SK-MEL-5 (cell line): ENCODE data around the gene NBEA. TPM values are rescaled to one million over a fixed set of nuclear protein-coding genes. Genes with fewer than 3 reads are reported as not detected.
A peak's percentile ranks its signal among the peaks of the same experiment; 100 is the strongest.

Experiments
- DNase-seq: peaks from one replicate; pipeline ENCODE4 v3.0.0-alpha.2; 2016; ENCODE audit warnings: low read depth, low spot score
- in situ Hi-C: cut with HindIII; loops from 2 replicates; pipeline ENCODE4 v1.10.0; 2016; ENCODE audit warnings: low sequenced_read_pairs, high pct_unique_total_duplicates, low pct_unique_long_range_greater_than_20kb
- total RNA-seq: library from RNA; depleted of rRNA; stranded (reverse); fragments of >200 nt; shearing (Covaris generic); gene quantifications from 2 replicates; pipeline ENCODE4 v1.2.3, GENCODE V29; 2014

The NBEA gene
- total RNA-seq, 1 experiment from 2014 or later, result 7.8 TPM

DNA sequence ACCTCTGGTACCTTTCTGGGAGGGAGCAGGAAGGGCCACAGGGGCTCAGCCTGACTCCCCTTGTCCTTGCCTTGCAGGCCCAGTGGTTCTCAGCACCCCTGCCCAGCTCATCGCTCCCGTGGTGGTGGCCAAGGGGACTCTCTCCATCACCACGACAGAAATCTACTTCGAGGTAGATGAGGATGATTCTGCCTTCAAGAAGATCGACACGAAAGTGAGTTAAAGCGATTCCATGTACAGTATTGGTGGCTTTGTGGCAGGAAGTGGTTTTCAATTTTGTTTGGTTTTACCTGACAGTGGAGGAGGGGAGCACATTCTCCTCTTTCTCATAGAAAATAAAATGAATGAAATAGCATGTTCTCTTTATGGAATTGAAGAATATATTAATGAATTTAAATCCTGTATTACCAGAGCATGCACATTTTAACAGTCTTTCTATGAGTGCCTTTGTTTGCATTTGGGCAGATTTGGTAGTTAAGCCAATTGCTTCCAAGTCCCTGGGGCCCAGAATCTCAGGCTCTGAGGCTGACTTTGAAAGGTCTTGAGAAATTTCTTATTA, 530.3 kb downstream of the NBEA start:
- no peak for DNase-seq
- in situ Hi-C loops, result no loop called here

GRCh38 chr13:35473206-35473775, 531.2 kb downstream of the NBEA start:
- in situ Hi-C loops, result no loop called here
- DNase-seq, result no peak

- no peak for DNase-seq
- in situ Hi-C loops, result no loop called here
Observed at GRCh38 chr13:35473802-35474201, 531.7 kb downstream of the NBEA start.

- in situ Hi-C loops, result no loop called here
- DNase-seq, result peak; percentile 21
Observed at GRCh38 chr13:35474496-35475211, 532.6 kb downstream of the NBEA start.

GRCh38 chr13:35475212-35475959, 533.3 kb downstream of the NBEA start:
- in situ Hi-C loops, result no loop called here

GRCh38 chr13:35475960-35476943, 534.2 kb downstream of the NBEA start, which contains the start of gene MAB21L1:
MAB21L1 (minus strand) TSS chr13:35476689; CDS start chr13:35476138, 551 bp downstream.
- in situ Hi-C loops, result no loop called here
- DNase-seq, result peak; percentile 56

More at GRCh38 chr13:35475212-35475959, 533.3 kb downstream of the NBEA start:
- DNase-seq, result peak; percentile 56

- DNase-seq, result no peak
- in situ Hi-C loops, result no loop called here
Observed at GRCh38 chr13:35477386-35477946, 535.4 kb downstream of the NBEA start.

DNA sequence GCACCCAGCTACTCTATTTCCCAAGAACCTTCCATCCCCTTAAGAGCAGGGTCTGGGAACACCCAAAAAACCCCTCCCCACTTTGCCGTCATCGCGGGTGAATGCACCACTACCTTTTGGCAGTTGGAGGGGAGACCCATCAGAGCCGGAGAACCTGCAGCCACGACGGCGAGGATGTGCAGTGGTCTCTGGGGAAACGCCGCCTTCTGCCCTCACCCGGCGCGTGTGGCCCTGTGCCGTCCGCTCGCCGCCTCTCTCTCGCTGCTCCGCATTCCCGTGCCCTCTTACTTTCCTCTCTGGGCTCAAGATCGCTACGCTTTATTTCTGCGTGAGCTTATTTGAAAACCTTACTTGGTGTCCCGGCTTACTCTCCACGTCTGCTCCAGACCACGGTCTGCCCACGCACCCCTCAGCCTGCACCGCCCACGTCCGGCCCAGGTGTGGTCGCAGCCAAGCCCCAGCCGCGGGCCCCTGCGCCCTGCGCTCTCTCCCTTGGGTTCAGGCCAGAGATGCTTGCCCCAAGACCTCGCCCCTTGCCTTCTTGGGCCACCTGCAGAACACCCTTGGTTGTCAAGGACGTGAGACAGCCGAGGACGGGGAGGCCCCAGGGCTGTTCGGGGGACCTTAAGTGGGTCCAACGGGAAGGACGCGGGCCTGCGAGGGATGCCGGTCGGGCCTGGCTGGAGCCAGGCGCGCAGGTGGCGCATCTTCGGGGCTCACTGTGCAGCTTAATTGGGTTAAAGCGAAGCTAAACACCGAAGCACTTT, 536.4 kb downstream of the NBEA start:
- in situ Hi-C loops, result no loop called here

DNA sequence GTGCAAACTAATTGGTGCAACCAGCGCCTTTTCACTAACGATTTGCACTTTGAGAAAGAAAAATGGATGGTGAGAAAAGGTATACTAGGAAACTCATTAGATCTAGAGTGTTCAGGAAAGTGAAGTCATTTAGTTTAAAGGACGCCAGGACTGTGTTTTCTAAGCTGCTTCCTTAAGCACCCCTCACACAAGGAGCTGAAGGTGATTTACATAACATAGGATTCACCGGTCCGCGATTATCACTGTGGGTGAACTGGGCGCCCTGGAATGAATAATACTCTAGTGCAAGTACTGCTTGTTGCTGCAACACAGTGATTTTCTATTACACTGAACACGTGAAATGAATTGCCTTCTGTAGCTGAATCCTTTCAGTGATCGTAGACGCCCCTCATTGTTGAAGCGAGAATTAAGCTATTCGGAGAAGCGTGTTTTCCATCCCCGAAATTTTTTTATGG, 537.0 kb downstream of the NBEA start:
- DNase-seq, result no peak
- in situ Hi-C loops, result no loop called here

More for the DNA sequence above, 536.4 kb downstream of the NBEA start:
- DNase-seq, result no peak

- DNase-seq, result no peak
- in situ Hi-C loops, result no loop called here
Observed at GRCh38 chr13:35479706-35480105, 537.6 kb downstream of the NBEA start.

DNA sequence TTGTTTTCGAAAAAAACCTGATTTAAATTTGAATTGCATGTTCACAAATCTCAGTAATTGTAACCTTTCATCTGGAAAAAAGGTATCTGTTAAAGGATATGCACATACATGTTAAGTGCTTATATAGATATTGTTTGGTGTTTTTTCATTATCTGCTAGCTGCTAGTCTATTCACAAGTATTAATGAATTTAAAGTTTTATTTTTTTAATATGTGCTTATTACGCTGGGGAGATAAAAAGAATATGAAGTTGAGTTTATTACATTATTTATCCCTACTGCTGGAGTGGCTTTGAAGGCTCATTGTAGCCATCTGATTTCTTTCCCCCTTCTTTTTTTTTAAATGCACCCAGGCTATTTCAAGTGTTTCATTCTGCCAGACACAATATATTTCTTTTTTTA, 538.3 kb downstream of the NBEA start:
- DNase-seq, result no peak
- in situ Hi-C loops, result no loop called here

- no peak for DNase-seq
- in situ Hi-C loops, result no loop called here
Observed at GRCh38 chr13:35481777-35482176, 539.7 kb downstream of the NBEA start.

DNA sequence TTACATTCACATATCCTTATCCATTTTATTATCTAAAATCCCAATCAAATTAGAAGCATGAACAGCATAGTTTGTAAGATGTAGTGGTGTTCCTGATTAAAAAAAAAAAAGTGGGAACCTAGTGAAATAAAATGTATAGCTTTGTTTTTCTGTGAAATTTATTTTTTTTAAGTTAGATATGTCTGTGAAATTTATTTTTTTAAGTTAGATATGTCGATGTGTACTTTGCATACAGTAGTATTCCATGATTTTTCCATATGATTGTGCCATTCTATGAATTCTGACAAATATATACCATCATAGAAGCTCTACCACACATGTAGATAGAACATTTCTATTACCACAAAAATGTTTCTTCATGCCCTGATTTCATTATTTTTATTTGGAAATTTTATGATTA, 540.5 kb downstream of the NBEA start:
- no peak for DNase-seq
- in situ Hi-C loops, result no loop called here

- no peak for DNase-seq
- in situ Hi-C loops, result no loop called here
Observed at GRCh38 chr13:35483761-35484160, 541.7 kb downstream of the NBEA start.

DNA sequence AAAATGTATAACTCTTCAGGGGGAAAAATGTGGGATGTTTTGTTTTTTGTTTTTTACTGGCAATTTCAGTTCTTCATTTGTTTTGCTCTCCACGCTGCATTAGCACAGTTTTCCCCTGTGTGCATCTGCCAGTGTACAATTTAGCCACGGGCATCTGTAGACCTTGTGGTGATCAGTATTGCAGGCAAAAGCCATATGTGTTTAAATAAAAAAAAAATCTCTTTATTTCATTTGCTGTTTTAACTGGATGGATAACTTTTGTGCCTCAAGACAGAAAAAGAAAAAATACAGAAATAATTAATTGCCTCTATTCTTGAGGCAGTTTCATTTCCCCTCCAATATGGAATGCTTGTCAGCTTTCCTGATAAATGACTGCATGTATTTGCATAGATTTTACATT, 542.3 kb downstream of the NBEA start:
- in situ Hi-C loops, result no loop called here
- DNase-seq, result no peak

- no peak for DNase-seq
- in situ Hi-C loops, result no loop called here
Observed at GRCh38 chr13:35485424-35485823, 543.4 kb downstream of the NBEA start.
